Gastrocnemius medialis (tissue), 4 donors: Measurements from ENCODE around the gene OR10A3. TPM values are rescaled to one million over a fixed set of nuclear protein-coding genes. Genes with fewer than 3 reads are reported as not detected.

Experiments used
- ATAC-seq, 2 donors: fragments of 150-250 bp; one replicate each; pipeline ENCODE4 v1.9.1; 2016
- DNase-seq, 2 donors: peaks; one replicate each; pipeline ENCODE4 v3.0.0-alpha.2; 2019
- H3K27ac ChIP-seq, 4 donors: fragments of 200-600 bp; sonication (generic); 1 replicate in 1 of 4; 2 replicates in 3 of 4; pipeline ENCODE4 v1.5.1; 2016 to 2018; ENCODE audit warnings: mild to moderate bottlenecking in 2 of 4, moderate library complexity in 1 of 4
- H3K27me3 ChIP-seq, 3 donors: fragments of 200-600 bp; sonication (generic) in 2 of 3; 1 replicate in 1 of 3; 2 replicates in 2 of 3; pipeline versions ENCODE4 v1.5.1 to v1.6.0; 2016 to 2019; ENCODE audit warnings: mild to moderate bottlenecking in 1 of 3, moderate library complexity in 1 of 3
- H3K36me3 ChIP-seq, 2 donors: fragments of 200-600 bp; sonication (generic) in 1 of 2; one replicate each; pipeline ENCODE4 v1.5.1; 2017 to 2018
- H3K4me1 ChIP-seq, 2 donors: fragments of 200-600 bp; sonication (generic) in 1 of 2; one replicate each; pipeline ENCODE4 v1.5.1; 2016 to 2017; ENCODE audit warnings: mild to moderate bottlenecking in 2 of 2
- H3K4me3 ChIP-seq, 4 donors: fragments of 200-600 bp; sonication (generic) in 3 of 4; 1 replicate in 1 of 4; 2 replicates in 3 of 4; pipeline ENCODE4 v1.5.1; 2016 to 2019; ENCODE audit warnings: mild to moderate bottlenecking in 2 of 4
- H3K9me3 ChIP-seq, 3 donors: fragments of 200-600 bp; sonication (generic) in 2 of 3; 1 replicate in 1 of 3; 2 replicates in 2 of 3; pipeline ENCODE4 v1.5.1; 2016 to 2019
- POLR2A ChIP-seq, 2 donors: fragments of 450-650 bp; IDR thresholded peaks; one replicate each; pipeline ENCODE4 v1.6.1; 2017; ENCODE audit warnings: antibody characterized with exemption in 2 of 2, mild to moderate bottlenecking in 2 of 2, moderate library complexity in 2 of 2
- in situ Hi-C, 4 donors: fragments of 200-750 bp; cut with MboI; loops; one replicate each; pipeline versions ENCODE4 v1.15.0 to v1.8.0; 2017; ENCODE audit warnings: low sequenced_read_pairs in 4 of 4
- intact Hi-C: fragments of 100-400 bp; cut with DNase I; formaldehyde crosslinking; loops from one replicate; pipeline ENCODE4 v1.15.1; 2023; ENCODE audit warnings: low total_unique reads
- total RNA-seq, 4 donors: library from RNA; depleted of rRNA; stranded (reverse); fragments of >200 nt; gene quantifications; one replicate each; pipeline versions ENCODE4 v1.1.0 to v1.2.3, GENCODE V29; 2016
- TF ChIP-seq, protein P1 (sequence below), 5 experiments: fragments of 450-650 bp in 3 of 5; fragments of 200-600 bp in 2 of 5; sonication (generic) in 2 of 5; IDR thresholded peaks in 4 of 5; conservative IDR thresholded peaks in 1 of 5; 1 replicate in 4 of 5; 2 replicates in 1 of 5; pipeline ENCODE4 v1.5.1; 2016 to 2019; ENCODE audit warnings: antibody characterized with exemption in 5 of 5, mild to moderate bottlenecking in 3 of 5, moderate library complexity in 3 of 5

Gene OR10A3
- total RNA-seq, 4 donors from 2014 or later = not detected

DNA sequence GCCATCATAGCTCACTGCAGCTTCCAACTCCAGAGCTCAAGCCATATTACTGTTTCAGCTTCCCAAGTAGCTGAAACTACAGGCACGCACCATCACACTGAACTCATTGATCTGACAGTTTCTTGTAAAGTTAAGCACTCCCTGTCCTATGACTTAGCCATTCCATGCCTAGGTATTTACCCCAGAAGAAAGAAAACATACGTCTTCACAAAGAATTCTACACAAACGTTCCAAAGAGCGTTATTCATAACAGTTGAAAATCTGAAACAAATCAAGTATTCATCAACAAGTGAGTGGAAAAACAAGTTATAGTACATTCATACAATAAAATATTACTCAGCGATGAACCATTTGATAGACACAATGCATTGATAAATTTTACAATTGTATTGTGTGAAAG, 31.5 kb upstream of the OR10A3 start:
- no peak overlapping the region for H3K27ac ChIP-seq
- ATAC-seq = no peak
- H3K4me3 ChIP-seq = no peak overlapping the region
- no peaks in the 10 kb centered on the region for H3K4me1 ChIP-seq
- H3K36me3 ChIP-seq = no peaks in the 10 kb centered on the region
- no peak for TF ChIP-seq POLR2A (IDR thresholded peaks at IDR 0.05)
- TF ChIP-seq, protein P1, sequence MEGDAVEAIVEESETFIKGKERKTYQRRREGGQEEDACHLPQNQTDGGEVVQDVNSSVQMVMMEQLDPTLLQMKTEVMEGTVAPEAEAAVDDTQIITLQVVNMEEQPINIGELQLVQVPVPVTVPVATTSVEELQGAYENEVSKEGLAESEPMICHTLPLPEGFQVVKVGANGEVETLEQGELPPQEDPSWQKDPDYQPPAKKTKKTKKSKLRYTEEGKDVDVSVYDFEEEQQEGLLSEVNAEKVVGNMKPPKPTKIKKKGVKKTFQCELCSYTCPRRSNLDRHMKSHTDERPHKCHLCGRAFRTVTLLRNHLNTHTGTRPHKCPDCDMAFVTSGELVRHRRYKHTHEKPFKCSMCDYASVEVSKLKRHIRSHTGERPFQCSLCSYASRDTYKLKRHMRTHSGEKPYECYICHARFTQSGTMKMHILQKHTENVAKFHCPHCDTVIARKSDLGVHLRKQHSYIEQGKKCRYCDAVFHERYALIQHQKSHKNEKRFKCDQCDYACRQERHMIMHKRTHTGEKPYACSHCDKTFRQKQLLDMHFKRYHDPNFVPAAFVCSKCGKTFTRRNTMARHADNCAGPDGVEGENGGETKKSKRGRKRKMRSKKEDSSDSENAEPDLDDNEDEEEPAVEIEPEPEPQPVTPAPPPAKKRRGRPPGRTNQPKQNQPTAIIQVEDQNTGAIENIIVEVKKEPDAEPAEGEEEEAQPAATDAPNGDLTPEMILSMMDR (IDR thresholded peaks at IDR 0.05 in 4 of 5, conservative IDR thresholded peaks at IDR 0.05 in 1 of 5) = no peak
- DNase-seq = no peak
- no peaks in the 10 kb centered on the region for H3K9me3 ChIP-seq
- intact Hi-C loops (no loop called here), in situ Hi-C loops (no loop called here)
- H3K27me3 ChIP-seq = no peaks in the 10 kb centered on the region

DNA sequence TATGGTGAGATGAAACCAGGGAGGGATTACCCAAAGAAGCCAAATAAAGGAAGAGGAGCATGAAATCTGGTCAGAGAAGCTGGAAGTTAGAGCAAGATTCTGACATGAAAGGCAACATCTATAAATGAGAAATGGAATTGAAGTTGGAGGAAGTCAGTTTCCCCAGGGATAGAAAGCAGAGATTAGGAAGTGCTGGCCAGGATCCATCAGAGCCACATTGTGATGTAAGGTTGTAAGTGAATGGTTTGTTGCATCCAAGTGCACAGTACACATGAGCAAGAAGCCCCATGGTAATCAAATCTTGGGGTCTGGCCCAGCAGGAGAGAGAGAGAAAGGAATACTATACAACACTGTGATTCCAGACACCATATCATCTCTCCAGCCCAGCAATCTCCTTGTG, 30.3 kb upstream of the OR10A3 start:
- no peaks in the 10 kb centered on the region for H3K27me3 ChIP-seq
- in situ Hi-C loops (no loop called here), intact Hi-C loops (no loop called here)
- TF ChIP-seq, protein P1 (IDR thresholded peaks at IDR 0.05 in 4 of 5, conservative IDR thresholded peaks at IDR 0.05 in 1 of 5) = no peak
- TF ChIP-seq POLR2A (IDR thresholded peaks at IDR 0.05) = no peak
- H3K9me3 ChIP-seq = no peaks in the 10 kb centered on the region
- H3K36me3 ChIP-seq = no peaks in the 10 kb centered on the region
- H3K4me1 ChIP-seq = no peaks in the 10 kb centered on the region
- no peak overlapping the region for H3K4me3 ChIP-seq
- ATAC-seq (no peak), DNase-seq (no peak)
- H3K27ac ChIP-seq = no peak overlapping the region

DNA sequence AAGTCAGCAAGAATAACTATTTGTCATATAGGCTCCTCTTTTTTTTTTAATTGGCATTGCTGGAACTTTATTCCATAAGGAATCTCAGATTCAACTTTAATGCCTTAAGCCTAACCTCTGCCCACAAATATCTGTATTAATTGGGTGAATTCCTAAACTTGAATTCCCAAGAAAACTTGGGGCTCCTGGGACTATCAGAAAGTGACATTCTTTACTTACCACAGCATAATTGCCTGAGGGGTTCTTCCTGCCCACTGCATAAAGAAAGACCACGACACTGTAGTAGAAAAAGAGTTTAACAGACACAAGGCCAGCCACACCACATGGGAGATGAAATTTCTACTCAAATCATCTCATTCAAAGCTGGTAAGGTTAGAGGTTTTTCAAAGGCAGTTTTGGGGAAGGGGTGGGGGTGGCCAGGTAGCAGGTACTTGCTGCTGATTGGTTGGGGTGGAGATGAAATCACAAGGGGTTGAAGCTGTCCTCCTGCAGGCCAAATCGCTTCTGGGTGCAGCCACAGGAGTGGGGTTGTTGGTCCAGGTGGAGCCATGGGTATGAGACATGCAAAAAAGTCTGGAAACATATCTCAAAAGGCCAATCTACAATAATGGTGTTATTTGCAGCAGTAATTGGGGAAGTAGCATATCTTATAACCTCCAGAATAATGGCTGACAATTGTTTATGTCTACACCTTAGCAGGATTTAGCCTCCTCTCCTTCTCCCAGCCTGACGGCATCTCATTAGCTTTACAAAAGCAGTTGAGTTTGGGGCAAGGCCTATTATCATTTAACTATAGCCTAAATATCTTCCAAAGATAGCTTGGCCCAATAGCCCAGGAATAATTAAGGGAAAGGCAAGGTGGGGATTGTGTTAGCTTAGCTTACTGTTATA, 28.5 kb upstream of the OR10A3 start:
- in situ Hi-C loops = no loop called here
- H3K27me3 ChIP-seq = no peaks in the 10 kb centered on the region
- no peaks in the 10 kb centered on the region for H3K4me1 ChIP-seq
- H3K4me3 ChIP-seq = no peak overlapping the region
- no peak for TF ChIP-seq POLR2A (IDR thresholded peaks at IDR 0.05)
- TF ChIP-seq, protein P1 (IDR thresholded peaks at IDR 0.05 in 4 of 5, conservative IDR thresholded peaks at IDR 0.05 in 1 of 5) = no peak
- no peaks in the 10 kb centered on the region for H3K36me3 ChIP-seq
- no peak overlapping the region for H3K27ac ChIP-seq
- no peaks in the 10 kb centered on the region for H3K9me3 ChIP-seq
- intact Hi-C loops = no loop called here
- no peak for ATAC-seq
- no peak for DNase-seq

DNA sequence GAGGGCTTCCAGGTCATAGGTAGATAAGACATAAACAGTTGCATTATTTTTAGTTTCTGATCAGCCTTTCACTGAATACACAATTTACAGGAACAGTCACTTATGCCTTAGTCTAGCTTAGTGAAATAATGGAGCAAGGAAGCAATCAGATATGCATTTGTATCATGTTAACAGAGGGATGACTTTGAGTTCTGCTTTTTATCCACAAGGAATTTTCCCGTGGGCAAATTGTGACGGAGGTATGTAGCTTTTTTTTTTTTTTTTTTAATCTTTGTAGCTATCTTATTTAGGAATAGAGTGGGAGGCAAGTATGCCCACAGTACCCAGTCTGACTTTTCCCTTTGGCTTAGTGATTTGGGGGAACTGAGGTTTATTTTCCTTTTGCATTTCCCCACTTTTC, 27.2 kb upstream of the OR10A3 start:
- H3K27ac ChIP-seq = no peak overlapping the region
- no peaks in the 10 kb centered on the region for H3K4me1 ChIP-seq
- in situ Hi-C loops = no loop called here
- no peak overlapping the region for H3K4me3 ChIP-seq
- ATAC-seq (no peak), DNase-seq (no peak)
- intact Hi-C loops = no loop called here
- no peaks in the 10 kb centered on the region for H3K27me3 ChIP-seq
- H3K9me3 ChIP-seq = no peaks in the 10 kb centered on the region
- TF ChIP-seq, protein P1 (IDR thresholded peaks at IDR 0.05 in 4 of 5, conservative IDR thresholded peaks at IDR 0.05 in 1 of 5) = no peak
- no peak for TF ChIP-seq POLR2A (IDR thresholded peaks at IDR 0.05)
- no peaks in the 10 kb centered on the region for H3K36me3 ChIP-seq
